GM12872 (cell line): ENCODE data around the gene FIG4.

Source experiments
- CTCF ChIP-seq: IDR thresholded peaks from 3 replicates; pipeline ENCODE4 v1.5.1; 2011; ENCODE audit warnings: low read depth, mild to moderate bottlenecking, low read length, moderate library complexity; ENCODE audit not compliant: insufficient read depth

Gene FIG4

GRCh38 chr6:109722011-109722410, 30.9 kb downstream of the FIG4 start:
- TF ChIP-seq CTCF: no peak

- TF ChIP-seq CTCF: no peak
Observed at GRCh38 chr6:109722564-109723254, 31.6 kb downstream of the FIG4 start.

GRCh38 chr6:109736273-109737025, 45.4 kb downstream of the FIG4 start:
- TF ChIP-seq CTCF: no peak

GRCh38 chr6:109738255-109738654, 47.2 kb downstream of the FIG4 start:
- no peak for TF ChIP-seq CTCF

GRCh38 chr6:109738667-109739066, 47.6 kb downstream of the FIG4 start:
- no peak for TF ChIP-seq CTCF

GRCh38 chr6:109739686-109740085, 48.6 kb downstream of the FIG4 start:
- no peak for TF ChIP-seq CTCF

- no peak for TF ChIP-seq CTCF
Observed at GRCh38 chr6:109740787-109741186, 49.7 kb downstream of the FIG4 start.
